ENCODE measurements around the gene MRAP.
"Not testable (repeated sequence)": the region's sequence is repeated elsewhere in the genome, so short reads cannot be mapped to it uniquely, and the experiment has no call there.

MRAP gene

GRCh38 chr21:32300117-32300681 lies 1.5 kb downstream of the MRAP start:
- DNase-seq (ENCODE audit: low spot score), result no peak

- no peak for DNase-seq (ENCODE audit: low spot score)
Observed at GRCh38 chr21:32301596-32301995, 2.9 kb downstream of the MRAP start.

- DNase-seq (ENCODE audit: low spot score), result no peak
Observed at GRCh38 chr21:32302560-32302959, 3.9 kb downstream of the MRAP start.

GRCh38 chr21:32303385-32303784 lies 4.7 kb downstream of the MRAP start:
- no peak for DNase-seq (ENCODE audit: low spot score)

- no peak for DNase-seq (ENCODE audit: low spot score)
Observed at GRCh38 chr21:32304998-32305397, 6.3 kb downstream of the MRAP start.

GRCh38 chr21:32306021-32306780 lies 7.5 kb downstream of the MRAP start:
- DNase-seq (ENCODE audit: low spot score), result no peak

- no peak for DNase-seq (ENCODE audit: low spot score)
Observed at GRCh38 chr21:32307706-32308105, 9.1 kb downstream of the MRAP start.

GRCh38 chr21:32308696-32309095 lies 10.0 kb downstream of the MRAP start:
- no peak for DNase-seq (ENCODE audit: low spot score)

- DNase-seq (ENCODE audit: low spot score), result no peak
Observed at GRCh38 chr21:32309906-32310460, 11.3 kb downstream of the MRAP start.

GRCh38 chr21:32310976-32311375 lies 12.3 kb downstream of the MRAP start:
- DNase-seq (ENCODE audit: low spot score), result not testable (repeated sequence)

- DNase-seq (ENCODE audit: low spot score), result no peak
Observed at GRCh38 chr21:32311621-32312020, 13.0 kb downstream of the MRAP start.

GRCh38 chr21:32312326-32312725 lies 13.7 kb downstream of the MRAP start:
- DNase-seq (ENCODE audit: low spot score), result no peak

- no peak for DNase-seq (ENCODE audit: low spot score)
Observed at GRCh38 chr21:32312976-32313375, 14.3 kb downstream of the MRAP start.

GRCh38 chr21:32314806-32315205 lies 16.2 kb downstream of the MRAP start:
- DNase-seq (ENCODE audit: low spot score), result no peak

GRCh38 chr21:32315511-32316281 lies 17.0 kb downstream of the MRAP start:
- DNase-seq (ENCODE audit: low spot score), result no peak

GRCh38 chr21:32316361-32317215 lies 17.9 kb downstream of the MRAP start:
- no peak for DNase-seq (ENCODE audit: low spot score)

- no peak for DNase-seq (ENCODE audit: low spot score)
Observed at GRCh38 chr21:32317726-32318125, 19.1 kb downstream of the MRAP start.

GRCh38 chr21:32319012-32319411 lies 20.4 kb downstream of the MRAP start:
- no peak for DNase-seq (ENCODE audit: low spot score)

GRCh38 chr21:32320059-32320458 lies 21.4 kb downstream of the MRAP start:
- no peak for DNase-seq (ENCODE audit: low spot score)

- no peak for DNase-seq (ENCODE audit: low spot score)
Observed at GRCh38 chr21:32320726-32321125, 22.1 kb downstream of the MRAP start.

GRCh38 chr21:32321480-32321879 lies 22.8 kb downstream of the MRAP start:
- no peak for DNase-seq (ENCODE audit: low spot score)

- DNase-seq (ENCODE audit: low spot score), result no peak
Observed at GRCh38 chr21:32322103-32322502, 23.4 kb downstream of the MRAP start.

All from SW480 (cell line).